ENCODE measurements around the gene AMIGO3. TPM values are rescaled to one million over a fixed set of nuclear protein-coding genes. Genes with fewer than 3 reads are reported as not detected.
"Not testable (repeated sequence)": the region's sequence is repeated elsewhere in the genome, so short reads cannot be mapped to it uniquely, and the experiment has no call there.

The AMIGO3 gene
- total and polyA plus RNA-seq, 12 donors: 0.28 to 3.0 (median 1.2) TPM; not detected in 4

DNA sequence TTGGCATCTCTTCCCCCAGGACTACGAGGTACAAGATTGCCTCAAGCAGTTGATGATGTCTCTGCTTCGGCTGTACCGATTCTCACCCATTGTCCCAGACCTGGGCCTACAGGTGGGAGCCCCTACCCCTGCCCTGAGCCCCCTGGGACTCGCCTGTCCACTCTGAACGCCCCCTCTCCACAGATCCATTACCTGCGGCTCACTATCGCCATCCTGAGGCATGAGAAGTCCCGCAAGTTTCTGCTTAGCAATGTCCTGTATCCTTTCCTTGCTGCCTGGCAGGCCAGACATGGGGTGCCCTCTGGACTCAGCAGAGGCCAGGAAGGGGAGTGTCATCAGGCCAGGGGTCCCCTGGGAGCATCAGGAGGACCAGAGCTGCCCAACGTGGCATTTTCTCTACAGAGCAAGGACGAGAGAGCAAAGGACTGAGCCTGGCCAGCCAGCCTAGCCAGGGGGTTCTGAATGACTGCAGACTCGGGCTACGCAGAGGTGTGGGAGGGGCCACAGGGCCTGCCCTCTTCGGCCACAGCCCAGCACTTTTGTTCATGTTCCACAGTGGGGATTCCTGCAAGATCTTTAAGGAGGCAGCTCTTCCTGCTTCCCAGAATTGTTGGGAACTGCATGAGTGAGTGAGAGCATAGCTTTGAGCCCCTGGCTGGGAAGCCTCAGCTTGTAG is 18.9 kb downstream of the AMIGO3 start:
- 78 to 87% (median 83%) methylated on average over 10 to 13 of the region's 13 CpGs for WGBS, 4 donors
- TF ChIP-seq, protein P1, sequence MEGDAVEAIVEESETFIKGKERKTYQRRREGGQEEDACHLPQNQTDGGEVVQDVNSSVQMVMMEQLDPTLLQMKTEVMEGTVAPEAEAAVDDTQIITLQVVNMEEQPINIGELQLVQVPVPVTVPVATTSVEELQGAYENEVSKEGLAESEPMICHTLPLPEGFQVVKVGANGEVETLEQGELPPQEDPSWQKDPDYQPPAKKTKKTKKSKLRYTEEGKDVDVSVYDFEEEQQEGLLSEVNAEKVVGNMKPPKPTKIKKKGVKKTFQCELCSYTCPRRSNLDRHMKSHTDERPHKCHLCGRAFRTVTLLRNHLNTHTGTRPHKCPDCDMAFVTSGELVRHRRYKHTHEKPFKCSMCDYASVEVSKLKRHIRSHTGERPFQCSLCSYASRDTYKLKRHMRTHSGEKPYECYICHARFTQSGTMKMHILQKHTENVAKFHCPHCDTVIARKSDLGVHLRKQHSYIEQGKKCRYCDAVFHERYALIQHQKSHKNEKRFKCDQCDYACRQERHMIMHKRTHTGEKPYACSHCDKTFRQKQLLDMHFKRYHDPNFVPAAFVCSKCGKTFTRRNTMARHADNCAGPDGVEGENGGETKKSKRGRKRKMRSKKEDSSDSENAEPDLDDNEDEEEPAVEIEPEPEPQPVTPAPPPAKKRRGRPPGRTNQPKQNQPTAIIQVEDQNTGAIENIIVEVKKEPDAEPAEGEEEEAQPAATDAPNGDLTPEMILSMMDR (IDR thresholded peaks at IDR 0.05): no peak
- no peak for TF ChIP-seq POLR2A (IDR thresholded peaks at IDR 0.05)
- H3K4me3 ChIP-seq: no peak overlapping the region
- H3K36me3 ChIP-seq (replicated peaks in 1 of 2): peaks cover 0 to 64% of the 10 kb centered on the region in 2 donors
- DNase-seq: no peak
- no peaks in the 10 kb centered on the region for H3K27me3 ChIP-seq
- no peak overlapping the region for H3K27ac ChIP-seq
- intact Hi-C loops (cut with DNase I): loop anchor here in 1 of 2 donors (10.0 kb wide), 1 partner anchor 134 kb away; no protein-coding TSS in a partner anchor
- H3K9me3 ChIP-seq (replicated peaks in 1 of 3): no peaks in the 10 kb centered on the region
- H3K4me1 ChIP-seq (replicated peaks in 1 of 2): no peaks in the 10 kb centered on the region

DNA sequence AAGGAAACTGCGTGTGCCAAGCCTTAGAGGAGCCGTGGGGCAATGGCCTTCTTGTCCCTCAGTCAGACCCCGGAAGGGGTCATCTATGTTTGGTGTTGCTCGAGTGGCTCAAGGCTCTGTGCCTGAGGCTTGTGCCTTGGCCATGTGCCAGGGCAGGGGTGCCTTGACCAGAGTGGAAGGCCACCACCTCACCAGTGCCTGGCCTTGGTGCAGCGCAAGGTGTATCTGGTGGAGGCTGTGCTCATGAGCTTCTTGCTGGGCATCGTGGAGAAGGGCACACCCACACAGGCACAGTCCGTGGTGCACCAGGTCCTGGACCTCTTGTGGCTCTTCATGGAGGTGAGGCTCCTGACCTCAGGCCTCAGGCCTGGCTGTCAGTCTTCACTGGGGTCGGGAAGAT is 19.5 kb downstream of the AMIGO3 start:
- H3K4me1 ChIP-seq (replicated peaks in 1 of 2): no peaks in the 10 kb centered on the region
- no peak for TF ChIP-seq POLR2A (IDR thresholded peaks at IDR 0.05)
- TF ChIP-seq, protein P1 (IDR thresholded peaks at IDR 0.05): no peak
- WGBS, 4 donors: 66 to 72% (median 69%) methylated on average over 4 to 8 of the region's 8 CpGs
- H3K27ac ChIP-seq: no peak overlapping the region
- peaks cover 0 to 59% of the 10 kb centered on the region in 2 donors for H3K36me3 ChIP-seq (replicated peaks in 1 of 2)
- no peaks in the 10 kb centered on the region for H3K9me3 ChIP-seq (replicated peaks in 1 of 3)
- no peak overlapping the region for H3K4me3 ChIP-seq
- H3K27me3 ChIP-seq: no peaks in the 10 kb centered on the region
- intact Hi-C loops (cut with DNase I): loop anchor here in 1 of 2 donors (10.0 kb wide), 1 partner anchor 135 kb away; no protein-coding TSS in a partner anchor
- DNase-seq: no peak

DNA sequence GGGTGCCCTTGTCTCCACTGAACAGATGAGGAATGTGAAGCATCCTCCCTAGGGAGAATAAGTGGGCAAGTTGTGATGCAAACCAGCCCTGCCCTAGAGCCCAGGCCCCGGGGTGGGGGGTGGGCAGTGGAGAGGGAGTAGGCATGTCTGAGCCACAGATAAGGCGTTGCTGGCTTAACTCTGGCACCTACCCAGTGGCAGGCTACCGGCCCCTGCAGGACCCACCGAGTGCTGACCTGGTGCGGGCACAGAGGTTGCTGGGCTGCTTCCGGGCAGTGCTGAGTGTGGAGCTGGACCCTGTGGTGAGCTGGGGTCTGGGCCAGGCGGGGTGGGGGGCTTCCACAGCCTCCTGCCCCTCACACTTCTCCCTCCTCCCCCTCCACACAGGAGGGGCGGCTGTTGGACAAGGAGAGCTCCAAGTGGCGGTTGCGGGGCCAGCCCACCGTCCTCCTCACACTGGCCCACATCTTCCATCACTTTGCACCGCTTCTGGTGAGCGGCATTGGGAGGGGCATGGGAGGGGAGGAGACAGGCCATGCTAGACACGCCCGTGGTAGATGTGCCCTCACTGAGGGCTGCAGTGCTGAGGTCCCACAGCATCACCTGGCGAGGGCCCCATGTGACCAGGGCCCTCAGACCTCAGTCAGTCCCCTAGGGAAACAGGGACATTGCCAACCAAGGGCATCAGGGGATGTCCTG is 20.1 kb downstream of the AMIGO3 start:
- Histone ChIP-seq H3K27me3 (no peaks in the 10 kb centered on the region), H3K9me3 (replicated peaks in 1 of 3) (no peaks in the 10 kb centered on the region), H3K4me1 (replicated peaks in 1 of 2) (no peaks in the 10 kb centered on the region), H3K27ac (no peak overlapping the region), H3K36me3 (replicated peaks in 1 of 2) (peaks cover 0 to 54% of the 10 kb centered on the region in 2 donors), H3K4me3 (no peak overlapping the region)
- DNase-seq: no peak
- WGBS, 4 donors: 91 to 96% (median 94%) methylated on average over 11 to 16 of the region's 16 CpGs
- intact Hi-C loops (cut with DNase I): no loop called here
- TF ChIP-seq POLR2A (IDR thresholded peaks at IDR 0.05): no peak
- TF ChIP-seq, protein P1 (IDR thresholded peaks at IDR 0.05): no peak

DNA sequence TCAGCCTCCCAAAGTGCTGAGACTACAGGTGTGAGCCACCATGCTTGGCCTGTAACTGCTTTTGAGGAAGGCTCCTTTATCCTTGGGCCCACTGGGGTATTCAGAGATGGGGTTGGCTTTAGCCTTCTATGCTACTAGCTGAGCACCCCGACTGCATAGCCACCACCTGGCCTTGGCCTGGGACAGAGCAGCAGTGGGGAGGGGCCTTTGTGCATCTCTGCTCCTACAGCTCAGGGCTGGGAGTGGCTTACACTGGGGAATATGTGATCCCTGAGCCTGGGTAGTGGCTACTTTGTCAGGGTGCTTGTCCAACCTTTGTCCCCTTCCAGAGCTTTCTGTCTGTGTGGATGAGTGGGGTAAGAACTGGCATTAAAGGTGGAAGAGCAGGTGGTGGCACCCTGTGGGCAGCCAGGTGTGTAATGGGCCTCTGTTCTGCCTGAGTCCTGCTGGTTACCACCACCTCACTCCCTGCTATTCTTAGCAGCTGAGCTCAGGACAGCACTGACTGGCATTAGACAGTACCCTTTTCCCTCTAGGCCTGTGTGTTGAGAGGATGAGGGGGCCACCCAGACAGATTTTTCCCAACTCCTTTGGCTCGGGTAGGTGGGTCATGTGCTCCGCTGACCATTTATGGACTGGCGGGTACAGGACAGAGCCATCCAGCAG is 24.0 kb downstream of the AMIGO3 start:
- H3K27me3 ChIP-seq; H3K9me3 ChIP-seq (replicated peaks in 1 of 3); H3K27ac ChIP-seq; intact Hi-C loops (cut with DNase I); H3K4me3 ChIP-seq; DNase-seq: not testable (repeated sequence)
- H3K36me3 ChIP-seq (replicated peaks in 1 of 2): peaks cover 0 to 26% of the 10 kb centered on the region in 2 donors
- 44 to 90% (median 82%) methylated on average over 1 to 4 of the region's 4 CpGs for WGBS, 4 donors
- H3K4me1 ChIP-seq (replicated peaks in 1 of 2): peaks cover 0 to 10% of the 10 kb centered on the region in 2 donors

DNA sequence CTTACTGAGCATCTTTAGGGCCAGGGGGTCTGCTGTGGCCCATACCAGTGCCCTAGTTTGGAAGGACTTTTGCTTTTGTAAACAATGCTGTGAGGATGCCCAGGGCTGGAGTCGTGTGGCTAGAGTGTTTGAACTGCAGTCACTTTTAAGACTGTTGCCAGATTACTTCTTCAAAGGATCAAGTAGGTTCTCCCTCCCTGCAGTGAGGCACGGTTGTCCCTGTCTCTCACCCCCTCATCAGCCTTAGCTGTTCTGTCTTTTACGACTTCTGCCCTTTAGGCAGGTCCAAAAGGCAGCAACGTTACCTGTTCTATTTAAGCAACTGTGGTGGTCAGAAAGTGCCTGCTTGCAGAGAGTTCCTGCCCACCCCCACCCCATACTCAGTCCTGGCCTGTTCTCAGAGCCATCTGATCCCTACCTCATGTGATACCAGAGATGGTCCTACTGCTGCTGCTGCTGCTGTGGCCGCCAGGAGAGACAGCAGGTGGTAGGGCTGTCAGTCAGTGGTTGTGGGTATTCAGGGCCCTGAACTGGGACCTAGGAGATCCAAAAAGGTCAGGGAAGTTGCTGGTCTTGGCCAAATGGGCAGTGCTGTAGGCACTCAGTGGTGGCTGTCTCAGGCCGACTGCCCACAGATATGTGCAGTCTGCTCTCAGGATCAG is 24.9 kb downstream of the AMIGO3 start:
- intact Hi-C loops (cut with DNase I); H3K27me3 ChIP-seq; H3K9me3 ChIP-seq (replicated peaks in 1 of 3); H3K4me3 ChIP-seq; H3K27ac ChIP-seq; DNase-seq: not testable (repeated sequence)
- peaks cover 0 to 18% of the 10 kb centered on the region in 2 donors for H3K36me3 ChIP-seq (replicated peaks in 1 of 2)
- peaks cover 5 to 16% of the 10 kb centered on the region in 2 donors for H3K4me1 ChIP-seq (replicated peaks in 1 of 2)
- 61 to 75% (median 74%) methylated on average over 5 to 6 of the region's 6 CpGs for WGBS, 4 donors

DNA sequence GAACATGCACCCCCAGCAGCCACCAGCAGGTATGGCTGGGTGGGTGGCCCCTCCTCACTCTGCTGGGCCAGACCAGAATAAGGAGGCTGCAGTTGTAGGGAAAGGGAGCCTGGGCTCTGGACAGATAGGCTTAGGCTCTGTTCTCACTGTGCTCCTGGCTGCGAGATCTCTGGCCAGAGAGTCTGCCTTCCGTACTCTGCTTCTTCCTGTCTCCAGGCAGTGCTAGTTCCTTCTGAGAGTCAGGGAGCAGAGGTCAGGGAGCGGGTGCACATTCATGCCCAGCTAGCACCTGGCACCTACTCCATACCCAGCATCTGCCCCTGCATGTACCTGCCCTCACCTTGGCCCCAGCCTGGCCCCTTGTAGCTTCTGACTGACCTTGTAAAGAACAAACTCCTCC is 28.0 kb downstream of the AMIGO3 start:
- DNase-seq; H3K4me3 ChIP-seq; intact Hi-C loops (cut with DNase I); H3K9me3 ChIP-seq (replicated peaks in 1 of 3); H3K36me3 ChIP-seq (replicated peaks in 1 of 2); H3K27ac ChIP-seq; H3K27me3 ChIP-seq: not testable (repeated sequence)
- peaks cover 5 to 24% of the 10 kb centered on the region in 2 donors for H3K4me1 ChIP-seq (replicated peaks in 1 of 2)
- WGBS, 4 donors: 25 to 100% (median 80%) methylated on average over 2 to 3 of the region's 3 CpGs

DNA sequence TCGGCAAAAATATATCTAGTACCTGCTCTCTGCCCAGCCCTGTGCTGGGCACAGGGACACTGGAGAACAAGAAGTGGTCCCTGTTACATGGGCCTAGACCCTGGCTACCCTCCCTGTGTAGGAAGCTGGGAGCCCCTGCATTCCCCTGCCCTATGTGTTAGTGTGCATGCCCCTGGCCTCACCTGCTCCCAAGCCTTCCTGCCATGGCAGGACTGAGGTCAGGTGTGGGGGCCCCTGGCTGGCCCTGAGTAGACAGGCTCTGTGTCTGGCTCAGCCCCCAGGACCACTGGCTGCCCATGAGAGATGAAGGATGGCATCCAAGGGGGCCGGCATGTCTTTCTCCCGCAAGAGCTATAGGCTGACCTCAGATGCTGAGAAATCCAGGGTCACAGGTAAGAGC is 28.6 kb downstream of the AMIGO3 start:
- H3K27me3 ChIP-seq; H3K9me3 ChIP-seq (replicated peaks in 1 of 3); H3K36me3 ChIP-seq (replicated peaks in 1 of 2); H3K27ac ChIP-seq; H3K4me3 ChIP-seq; intact Hi-C loops (cut with DNase I); DNase-seq: not testable (repeated sequence)
- H3K4me1 ChIP-seq (replicated peaks in 1 of 2): peaks cover 5 to 24% of the 10 kb centered on the region in 2 donors
- 76 to 87% (median 82%) methylated on average over 3 of the region's 3 CpGs for WGBS, 4 donors

Measured in adrenal gland (tissue), 12 donors.